HEK293 (cell line): ENCODE results near the gene COG3.

Experiments used
- CTCF ChIA-PET: fragments of 350-600 bp; formaldehyde crosslinking; extraction: SDS; loops from one replicate; lab custom pipeline; 2021; ENCODE audit warnings: antibody characterized with exemption; lab: Yijun Ruan, JAX
- POLR2A ChIA-PET: fragments of 300-600 bp; formaldehyde crosslinking; extraction: SDS; loops from one replicate; lab custom pipeline; 2020; ENCODE audit warnings: antibody characterized with exemption, inconsistent platforms; lab: Yijun Ruan, JAX
- H3K27ac ChIP-seq: fragments of 200-500 bp; sonication (Bioruptor generic); 2 replicates; pipeline ENCODE4 v1.5.1; 2014; ENCODE audit warnings: low read depth, low read length, control low read depth, inconsistent platforms; ENCODE audit errors: extremely low read depth
- H3K36me3 ChIP-seq, 2 experiments: fragments of 200-500 bp in 1 of 2; sonication (Bioruptor generic) in 1 of 2; 1 replicate in 1 of 2; 2 replicates in 1 of 2; pipeline ENCODE4 v1.5.1; 2014 to 2017; ENCODE audit warnings: inconsistent platforms in 2 of 2, low read length in 2 of 2; ENCODE audit not compliant: control insufficient read depth in 2 of 2, insufficient read depth in 1 of 2
- H3K4me1 ChIP-seq: fragments of 200-500 bp; sonication (Bioruptor generic); 2 replicates; pipeline ENCODE4 v1.5.1; 2014; ENCODE audit warnings: mild to moderate bottlenecking, low read length, inconsistent platforms; ENCODE audit not compliant: control insufficient read depth, insufficient read depth
- H3K4me3 ChIP-seq: 2 replicates; pipeline ENCODE4 v1.5.1; 2011; ENCODE audit warnings: low read depth, mild to moderate bottlenecking, control low read depth, low read length, moderate library complexity
- H3K9me3 ChIP-seq: fragments of 200-500 bp; sonication (Bioruptor generic); 2 replicates; pipeline ENCODE4 v1.5.1; 2014; ENCODE audit warnings: low read depth, low read length, inconsistent platforms; ENCODE audit not compliant: control insufficient read depth, insufficient read depth
- BCL11A ChIP-seq: fragments of 450-650 bp; formaldehyde crosslinking; IDR thresholded peaks from 2 replicates; pipeline ENCODE4 v1.5.1; 2016; ENCODE audit warnings: low read depth, missing biosample characterization, missing genetic modification characterization
- GLIS2 ChIP-seq: fragments of 450-650 bp; formaldehyde crosslinking; IDR thresholded peaks from 2 replicates; pipeline ENCODE4 v1.5.1; 2016; ENCODE audit warnings: missing biosample characterization, missing genetic modification characterization
- PRDM1 ChIP-seq: fragments of 450-650 bp; formaldehyde crosslinking; IDR thresholded peaks from 2 replicates; pipeline ENCODE4; 2016; ENCODE audit warnings: missing biosample characterization, missing genetic modification characterization
- ZFP41 ChIP-seq: fragments of 450-650 bp; formaldehyde crosslinking; IDR thresholded peaks from 2 replicates; pipeline ENCODE4 v1.5.1; 2016; ENCODE audit warnings: missing biosample characterization, missing genetic modification characterization, borderline replicate concordance
- ZNF175 ChIP-seq: fragments of 450-650 bp; formaldehyde crosslinking; IDR thresholded peaks from 2 replicates; pipeline ENCODE4 v1.5.1; 2016; ENCODE audit warnings: missing biosample characterization, missing genetic modification characterization
- ZNF223 ChIP-seq: fragments of 450-650 bp; formaldehyde crosslinking; IDR thresholded peaks from 2 replicates; pipeline ENCODE4 v1.5.1; 2016; ENCODE audit warnings: missing biosample characterization, missing genetic modification characterization
- ZNF248 ChIP-seq: fragments of 450-650 bp; formaldehyde crosslinking; IDR thresholded peaks from 2 replicates; pipeline ENCODE4 v1.5.1; 2017; ENCODE audit warnings: missing biosample characterization, missing genetic modification characterization
- ZNF350 ChIP-seq: fragments of 450-650 bp; formaldehyde crosslinking; IDR thresholded peaks from 2 replicates; pipeline ENCODE4 v1.5.0; 2017; ENCODE audit warnings: missing biosample characterization, mild to moderate bottlenecking, missing genetic modification characterization
- ZNF473 ChIP-seq: fragments of 450-650 bp; formaldehyde crosslinking; IDR thresholded peaks from 2 replicates; pipeline ENCODE4 v1.5.1; 2017; ENCODE audit warnings: missing biosample characterization, missing genetic modification characterization
- ZNF660 ChIP-seq: fragments of 450-650 bp; IDR thresholded peaks from 2 replicates; pipeline ENCODE4 v1.5.1; 2018; ENCODE audit warnings: missing biosample characterization, mild to moderate bottlenecking, missing genetic modification characterization
- TF ChIP-seq, protein P1 (sequence below): fragments of 450-650 bp; formaldehyde crosslinking; IDR thresholded peaks from 2 replicates; pipeline ENCODE4 v1.5.1; 2016; ENCODE audit warnings: missing biosample characterization, missing genetic modification characterization, low read depth
- TF ChIP-seq, protein P2 (sequence below): fragments of 450-650 bp; formaldehyde crosslinking; IDR thresholded peaks from 2 replicates; pipeline ENCODE4 v1.5.1; 2017; ENCODE audit warnings: missing biosample characterization, missing genetic modification characterization
- TF ChIP-seq, protein P3 (sequence below): fragments of 450-650 bp; formaldehyde crosslinking; IDR thresholded peaks from 2 replicates; pipeline ENCODE4 v1.5.1; 2016; ENCODE audit warnings: missing biosample characterization, missing genetic modification characterization, borderline replicate concordance
- TF ChIP-seq, protein P4 (sequence below): fragments of 450-650 bp; formaldehyde crosslinking; IDR thresholded peaks from 2 replicates; pipeline ENCODE4; 2016; ENCODE audit warnings: missing biosample characterization, missing genetic modification characterization

COG3 gene

DNA sequence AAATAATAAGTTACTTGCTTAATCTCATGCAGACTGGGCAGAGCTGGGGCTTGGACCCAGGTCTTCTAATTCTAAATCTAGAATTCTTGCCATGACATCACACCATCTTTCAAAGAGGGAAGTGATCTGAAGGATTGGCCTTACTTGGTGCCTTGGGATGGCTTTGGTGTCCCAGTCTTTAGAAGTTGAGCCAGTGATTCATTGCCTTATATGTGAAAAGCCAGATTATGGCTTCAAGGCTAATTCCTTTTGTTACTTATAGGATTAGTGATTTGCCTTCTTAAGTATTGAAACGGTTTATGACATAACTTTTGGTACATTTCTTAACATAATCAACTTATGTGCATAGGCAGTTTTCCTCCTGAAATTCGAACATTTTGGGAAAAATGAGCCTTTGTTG, 14.9 kb downstream of the COG3 start (continued):
- TF ChIP-seq, protein P1, sequence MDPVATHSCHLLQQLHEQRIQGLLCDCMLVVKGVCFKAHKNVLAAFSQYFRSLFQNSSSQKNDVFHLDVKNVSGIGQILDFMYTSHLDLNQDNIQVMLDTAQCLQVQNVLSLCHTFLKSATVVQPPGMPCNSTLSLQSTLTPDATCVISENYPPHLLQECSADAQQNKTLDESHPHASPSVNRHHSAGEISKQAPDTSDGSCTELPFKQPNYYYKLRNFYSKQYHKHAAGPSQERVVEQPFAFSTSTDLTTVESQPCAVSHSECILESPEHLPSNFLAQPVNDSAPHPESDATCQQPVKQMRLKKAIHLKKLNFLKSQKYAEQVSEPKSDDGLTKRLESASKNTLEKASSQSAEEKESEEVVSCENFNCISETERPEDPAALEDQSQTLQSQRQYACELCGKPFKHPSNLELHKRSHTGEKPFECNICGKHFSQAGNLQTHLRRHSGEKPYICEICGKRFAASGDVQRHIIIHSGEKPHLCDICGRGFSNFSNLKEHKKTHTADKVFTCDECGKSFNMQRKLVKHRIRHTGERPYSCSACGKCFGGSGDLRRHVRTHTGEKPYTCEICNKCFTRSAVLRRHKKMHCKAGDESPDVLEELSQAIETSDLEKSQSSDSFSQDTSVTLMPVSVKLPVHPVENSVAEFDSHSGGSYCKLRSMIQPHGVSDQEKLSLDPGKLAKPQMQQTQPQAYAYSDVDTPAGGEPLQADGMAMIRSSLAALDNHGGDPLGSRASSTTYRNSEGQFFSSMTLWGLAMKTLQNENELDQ (tag by site-specific recombination) = no peak

DNA sequence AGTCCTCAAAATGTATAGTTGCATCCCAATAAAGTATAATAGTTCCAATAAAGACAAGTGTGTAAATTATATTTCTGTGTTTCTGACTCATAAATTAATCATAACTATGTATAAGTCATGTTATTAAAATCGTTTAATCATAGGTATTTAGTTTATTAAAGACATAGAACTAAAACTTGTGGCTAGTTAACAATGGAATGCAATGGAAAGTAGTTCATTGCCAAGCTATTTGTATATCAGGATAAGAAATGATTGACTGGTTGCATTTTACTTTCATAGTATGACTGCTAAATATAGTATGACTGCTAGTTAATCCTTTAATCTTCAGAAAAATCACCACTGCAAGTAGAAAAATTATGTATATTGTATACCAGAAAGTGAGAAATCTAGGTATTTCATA, 16.9 kb downstream of the COG3 start:
- Histone ChIP-seq H3K4me3 (no peak overlapping the region), H3K4me1 (no peaks in the 10 kb centered on the region), H3K27ac (no peak overlapping the region), H3K9me3 (no peaks in the 10 kb centered on the region), H3K36me3 (peaks cover 0 to 38% of the 10 kb centered on the region in 2 experiments; a peak in 2 of 3 replicates)
- ChIA-PET CTCF (interaction anchor here (0.8 to 1.1 kb wide), 2 partner anchors 12 to 111 kb away, joined by 3 read pairs; no protein-coding TSS in a partner anchor), POLR2A (no interaction called here)
- TF ChIP-seq ZNF223 (tag by site-specific recombination) (no peak), ZFP41 (tag by site-specific recombination) (no peak)

DNA sequence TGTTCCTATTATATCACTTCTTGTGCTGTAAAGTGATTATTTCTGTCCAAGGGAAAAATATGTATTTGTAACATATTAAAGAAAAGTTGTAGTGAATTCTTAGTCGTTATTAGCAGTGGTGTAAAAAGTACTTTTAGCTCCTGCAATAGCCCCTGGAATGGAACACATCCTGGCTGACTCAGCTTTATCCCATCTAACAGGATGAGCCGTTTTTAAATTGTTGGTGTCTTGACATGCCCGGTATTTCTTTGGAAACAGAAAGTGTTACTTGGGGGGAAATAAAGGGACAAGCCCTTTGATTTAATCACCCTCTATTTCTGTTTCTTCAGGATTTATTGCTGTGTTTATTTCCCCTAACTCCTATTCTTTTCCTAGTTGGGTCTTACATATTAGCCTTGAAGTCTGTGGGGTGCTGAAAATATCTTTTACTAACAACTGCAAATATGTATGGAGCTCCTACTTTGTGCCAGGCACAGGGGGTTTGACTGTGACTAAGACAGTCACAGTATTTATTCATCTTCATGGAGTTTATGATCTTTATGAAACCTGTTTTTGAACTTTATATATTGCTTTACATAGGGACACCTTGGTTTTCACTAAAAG, 17.9 kb downstream of the COG3 start:
- Histone ChIP-seq H3K4me3 (no peak overlapping the region), H3K27ac (no peak overlapping the region), H3K4me1 (no peaks in the 10 kb centered on the region), H3K9me3 (no peaks in the 10 kb centered on the region), H3K36me3 (peaks cover 0 to 40% of the 10 kb centered on the region in 2 experiments)
- ChIA-PET POLR2A (no interaction called here), CTCF (interaction anchor here (0.6 to 1.0 kb wide), 2 partner anchors 70 to 89 kb away, joined by 3 to 4 read pairs; no protein-coding TSS in a partner anchor)
- TF ChIP-seq, protein P2, sequence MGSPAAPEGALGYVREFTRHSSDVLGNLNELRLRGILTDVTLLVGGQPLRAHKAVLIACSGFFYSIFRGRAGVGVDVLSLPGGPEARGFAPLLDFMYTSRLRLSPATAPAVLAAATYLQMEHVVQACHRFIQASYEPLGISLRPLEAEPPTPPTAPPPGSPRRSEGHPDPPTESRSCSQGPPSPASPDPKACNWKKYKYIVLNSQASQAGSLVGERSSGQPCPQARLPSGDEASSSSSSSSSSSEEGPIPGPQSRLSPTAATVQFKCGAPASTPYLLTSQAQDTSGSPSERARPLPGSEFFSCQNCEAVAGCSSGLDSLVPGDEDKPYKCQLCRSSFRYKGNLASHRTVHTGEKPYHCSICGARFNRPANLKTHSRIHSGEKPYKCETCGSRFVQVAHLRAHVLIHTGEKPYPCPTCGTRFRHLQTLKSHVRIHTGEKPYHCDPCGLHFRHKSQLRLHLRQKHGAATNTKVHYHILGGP = no peak
- TF ChIP-seq ZNF248 = no peak
- TF ChIP-seq ZNF660 (tag by site-specific recombination) = no peak
- TF ChIP-seq GLIS2 = no peak
- no peak for TF ChIP-seq ZNF350
- TF ChIP-seq ZNF175 (tag by site-specific recombination) = no peak
- TF ChIP-seq BCL11A (tag by site-specific recombination) = no peak
- TF ChIP-seq, protein P3, sequence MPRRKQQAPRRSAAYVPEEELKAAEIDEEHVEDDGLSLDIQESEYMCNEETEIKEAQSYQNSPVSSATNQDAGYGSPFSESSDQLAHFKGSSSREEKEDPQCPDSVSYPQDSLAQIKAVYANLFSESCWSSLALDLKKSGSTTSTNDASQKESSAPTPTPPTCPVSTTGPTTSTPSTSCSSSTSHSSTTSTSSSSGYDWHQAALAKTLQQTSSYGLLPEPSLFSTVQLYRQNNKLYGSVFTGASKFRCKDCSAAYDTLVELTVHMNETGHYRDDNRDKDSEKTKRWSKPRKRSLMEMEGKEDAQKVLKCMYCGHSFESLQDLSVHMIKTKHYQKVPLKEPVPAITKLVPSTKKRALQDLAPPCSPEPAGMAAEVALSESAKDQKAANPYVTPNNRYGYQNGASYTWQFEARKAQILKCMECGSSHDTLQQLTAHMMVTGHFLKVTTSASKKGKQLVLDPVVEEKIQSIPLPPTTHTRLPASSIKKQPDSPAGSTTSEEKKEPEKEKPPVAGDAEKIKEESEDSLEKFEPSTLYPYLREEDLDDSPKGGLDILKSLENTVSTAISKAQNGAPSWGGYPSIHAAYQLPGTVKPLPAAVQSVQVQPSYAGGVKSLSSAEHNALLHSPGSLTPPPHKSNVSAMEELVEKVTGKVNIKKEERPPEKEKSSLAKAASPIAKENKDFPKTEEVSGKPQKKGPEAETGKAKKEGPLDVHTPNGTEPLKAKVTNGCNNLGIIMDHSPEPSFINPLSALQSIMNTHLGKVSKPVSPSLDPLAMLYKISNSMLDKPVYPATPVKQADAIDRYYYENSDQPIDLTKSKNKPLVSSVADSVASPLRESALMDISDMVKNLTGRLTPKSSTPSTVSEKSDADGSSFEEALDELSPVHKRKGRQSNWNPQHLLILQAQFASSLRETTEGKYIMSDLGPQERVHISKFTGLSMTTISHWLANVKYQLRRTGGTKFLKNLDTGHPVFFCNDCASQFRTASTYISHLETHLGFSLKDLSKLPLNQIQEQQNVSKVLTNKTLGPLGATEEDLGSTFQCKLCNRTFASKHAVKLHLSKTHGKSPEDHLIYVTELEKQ (tag by site-specific recombination) = no peak
- TF ChIP-seq PRDM1 = no peak
- TF ChIP-seq ZNF473 (tag by site-specific recombination) = no peak

DNA sequence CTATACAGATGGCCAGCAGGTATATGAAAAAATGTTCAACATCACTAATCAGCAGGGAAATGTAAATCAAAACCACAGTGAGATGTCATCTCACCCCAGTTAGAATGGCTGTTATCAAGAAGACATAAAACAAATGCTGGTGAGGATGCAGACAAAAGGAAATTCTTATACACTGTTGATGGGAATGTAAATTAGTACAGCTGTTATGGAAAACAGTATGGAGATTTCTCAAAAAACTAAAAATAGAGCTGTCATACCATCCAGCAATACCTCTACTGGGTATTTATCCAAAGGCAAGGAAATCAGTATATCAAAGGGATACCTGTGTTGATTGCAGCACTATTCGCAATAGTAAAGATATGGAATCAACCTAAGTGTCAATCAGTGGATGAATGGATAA, 22.9 kb downstream of the COG3 start:
- no peaks in the 10 kb centered on the region for H3K9me3 ChIP-seq
- no peak overlapping the region for H3K27ac ChIP-seq
- POLR2A ChIA-PET = no interaction called here
- H3K36me3 ChIP-seq = peaks cover 14 to 45% of the 10 kb centered on the region in 2 experiments; a peak in 2 of 3 replicates
- TF ChIP-seq, protein P4, sequence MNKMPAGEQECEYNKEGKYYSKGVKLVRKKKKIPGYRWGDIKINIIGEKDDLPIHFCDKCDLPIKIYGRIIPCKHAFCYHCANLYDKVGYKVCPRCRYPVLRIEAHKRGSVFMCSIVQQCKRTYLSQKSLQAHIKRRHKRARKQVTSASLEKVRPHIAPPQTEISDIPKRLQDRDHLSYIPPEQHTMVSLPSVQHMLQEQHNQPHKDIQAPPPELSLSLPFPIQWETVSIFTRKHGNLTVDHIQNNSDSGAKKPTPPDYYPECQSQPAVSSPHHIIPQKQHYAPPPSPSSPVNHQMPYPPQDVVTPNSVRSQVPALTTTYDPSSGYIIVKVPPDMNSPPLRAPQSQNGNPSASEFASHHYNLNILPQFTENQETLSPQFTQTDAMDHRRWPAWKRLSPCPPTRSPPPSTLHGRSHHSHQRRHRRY = no peak
- TF ChIP-seq, all 188 proteins: peak for 0
- Histone ChIP-seq H3K4me1 (no peaks in the 10 kb centered on the region), H3K4me3 (no peak overlapping the region)
- CTCF ChIA-PET = no interaction called here
